Ishikawa (cell line): ENCODE data around the gene GZF1.

Experiments
- CREB1 ChIP-seq: IDR thresholded peaks from 2 replicates; pipeline ENCODE4 v1.6.1; 2012; ENCODE audit warnings: low read depth
- EGR1 ChIP-seq: IDR thresholded peaks from 2 replicates; pipeline ENCODE4 v1.6.1; 2012
- EP300 ChIP-seq: IDR thresholded peaks from 2 replicates; pipeline ENCODE4 v1.6.1; 2012; ENCODE audit warnings: borderline replicate concordance
- FOXM1 ChIP-seq: IDR thresholded peaks from 2 replicates; pipeline ENCODE4 v1.6.1; 2012; ENCODE audit warnings: low read depth, borderline replicate concordance
- MAX ChIP-seq: IDR thresholded peaks from 2 replicates; pipeline ENCODE4 v1.6.1; 2012
- NFIC ChIP-seq: IDR thresholded peaks from 2 replicates; pipeline ENCODE4 v1.6.1; 2012
- RAD21 ChIP-seq: IDR thresholded peaks from 2 replicates; pipeline ENCODE4 v1.6.1; 2012; ENCODE audit warnings: low read depth
- TAF1 ChIP-seq: IDR thresholded peaks from 2 replicates; pipeline ENCODE4 v1.6.1; 2012; ENCODE audit warnings: low read depth, mild to moderate bottlenecking
- TCF12 ChIP-seq: IDR thresholded peaks from 2 replicates; pipeline ENCODE4 v1.6.1; 2012; ENCODE audit warnings: low read depth
- TEAD4 ChIP-seq: IDR thresholded peaks from 2 replicates; pipeline ENCODE4 v1.6.1; 2012
- YY1 ChIP-seq: IDR thresholded peaks from 2 replicates; pipeline ENCODE4 v1.6.1; 2012; ENCODE audit warnings: low read depth
- ZBTB7A ChIP-seq: IDR thresholded peaks from 2 replicates; pipeline ENCODE4 v1.6.1; 2012; ENCODE audit warnings: low read depth
- TF ChIP-seq, protein P1 (sequence below): IDR thresholded peaks from 2 replicates; pipeline ENCODE4 v1.6.1; 2012; ENCODE audit warnings: low read depth, mild to moderate bottlenecking

GRCh38 chr20:23325107-23325506 is 36.9 kb upstream of the GZF1 start:
- no peak for TF ChIP-seq MAX
- no peak for TF ChIP-seq TCF12
- no peak for TF ChIP-seq ZBTB7A
- TF ChIP-seq EGR1: no peak
- no peak for TF ChIP-seq TEAD4
- TF ChIP-seq, protein P1, sequence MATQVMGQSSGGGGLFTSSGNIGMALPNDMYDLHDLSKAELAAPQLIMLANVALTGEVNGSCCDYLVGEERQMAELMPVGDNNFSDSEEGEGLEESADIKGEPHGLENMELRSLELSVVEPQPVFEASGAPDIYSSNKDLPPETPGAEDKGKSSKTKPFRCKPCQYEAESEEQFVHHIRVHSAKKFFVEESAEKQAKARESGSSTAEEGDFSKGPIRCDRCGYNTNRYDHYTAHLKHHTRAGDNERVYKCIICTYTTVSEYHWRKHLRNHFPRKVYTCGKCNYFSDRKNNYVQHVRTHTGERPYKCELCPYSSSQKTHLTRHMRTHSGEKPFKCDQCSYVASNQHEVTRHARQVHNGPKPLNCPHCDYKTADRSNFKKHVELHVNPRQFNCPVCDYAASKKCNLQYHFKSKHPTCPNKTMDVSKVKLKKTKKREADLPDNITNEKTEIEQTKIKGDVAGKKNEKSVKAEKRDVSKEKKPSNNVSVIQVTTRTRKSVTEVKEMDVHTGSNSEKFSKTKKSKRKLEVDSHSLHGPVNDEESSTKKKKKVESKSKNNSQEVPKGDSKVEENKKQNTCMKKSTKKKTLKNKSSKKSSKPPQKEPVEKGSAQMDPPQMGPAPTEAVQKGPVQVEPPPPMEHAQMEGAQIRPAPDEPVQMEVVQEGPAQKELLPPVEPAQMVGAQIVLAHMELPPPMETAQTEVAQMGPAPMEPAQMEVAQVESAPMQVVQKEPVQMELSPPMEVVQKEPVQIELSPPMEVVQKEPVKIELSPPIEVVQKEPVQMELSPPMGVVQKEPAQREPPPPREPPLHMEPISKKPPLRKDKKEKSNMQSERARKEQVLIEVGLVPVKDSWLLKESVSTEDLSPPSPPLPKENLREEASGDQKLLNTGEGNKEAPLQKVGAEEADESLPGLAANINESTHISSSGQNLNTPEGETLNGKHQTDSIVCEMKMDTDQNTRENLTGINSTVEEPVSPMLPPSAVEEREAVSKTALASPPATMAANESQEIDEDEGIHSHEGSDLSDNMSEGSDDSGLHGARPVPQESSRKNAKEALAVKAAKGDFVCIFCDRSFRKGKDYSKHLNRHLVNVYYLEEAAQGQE: no peak
- no peak for TF ChIP-seq YY1
- no peak for TF ChIP-seq CREB1
- TF ChIP-seq RAD21: no peak
- no peak for TF ChIP-seq NFIC
- TF ChIP-seq EP300: no peak
- TF ChIP-seq TAF1: no peak
- no peak for TF ChIP-seq FOXM1
